Suprapubic skin (tissue), 4 donors: ENCODE measurements around the gene SLC12A6. TPM values are rescaled to one million over a fixed set of nuclear protein-coding genes. Genes with fewer than 3 reads are reported as not detected.
"Not testable (repeated sequence)": the region's sequence is repeated elsewhere in the genome, so short reads cannot be mapped to it uniquely, and the experiment has no call there.

ENCODE experiments used
- DNase-seq, 2 donors: peaks; one replicate each; pipeline ENCODE4 v3.0.0-alpha.2; 2019; ENCODE audit warnings: low spot score in 2 of 2
- H3K27ac ChIP-seq: fragments of 200-600 bp; sonication (generic); one replicate; pipeline ENCODE4 v1.5.1; 2019
- H3K27me3 ChIP-seq: fragments of 200-600 bp; sonication (generic); one replicate; pipeline ENCODE4 v1.5.1; 2019
- H3K36me3 ChIP-seq: fragments of 200-600 bp; sonication (generic); one replicate; pipeline ENCODE4 v1.5.1; 2019
- H3K4me1 ChIP-seq: fragments of 200-600 bp; sonication (generic); one replicate; pipeline ENCODE4 v1.5.1; 2019
- H3K4me3 ChIP-seq: fragments of 200-600 bp; sonication (generic); one replicate; pipeline ENCODE4 v1.5.1; 2019; ENCODE audit warnings: mild to moderate bottlenecking
- H3K9me3 ChIP-seq: fragments of 200-600 bp; sonication (generic); one replicate; pipeline ENCODE4 v1.5.1; 2019
- EP300 ChIP-seq: sonication (generic); formaldehyde crosslinking; IDR thresholded peaks from one replicate; pipeline ENCODE4 v1.6.1; 2017; ENCODE audit warnings: antibody characterized with exemption
- POLR2A ChIP-seq, 2 donors: fragments of 450-650 bp; IDR thresholded peaks; one replicate each; pipeline ENCODE4 v1.6.1; 2017; ENCODE audit warnings: antibody characterized with exemption in 2 of 2, mild to moderate bottlenecking in 2 of 2, moderate library complexity in 2 of 2
- POLR2AphosphoS5 ChIP-seq, 3 donors: sonication (generic); formaldehyde crosslinking; IDR thresholded peaks; one replicate each; pipeline ENCODE4 v1.6.1; 2017; ENCODE audit warnings: antibody characterized with exemption in 3 of 3
- WGBS: methylation state at CpG from one replicate; pipeline ENCODE4 v1.1.5; 2018; 5-methylcytosine and 5-hydroxymethylcytosine counted together
- total RNA-seq, 4 donors: library from RNA; depleted of rRNA; stranded (reverse); fragments of >200 nt; gene quantifications; one replicate each; pipeline ENCODE4 v1.1.0, GENCODE V29; 2016
- TF ChIP-seq, protein P1 (sequence below), 2 donors: fragments of 200-600 bp in 1 of 2; fragments of 450-650 bp in 1 of 2; sonication (generic) in 1 of 2; IDR thresholded peaks; one replicate each; pipeline ENCODE4 v1.5.1; 2016 to 2019; ENCODE audit warnings: antibody characterized with exemption in 2 of 2, mild to moderate bottlenecking in 1 of 2, moderate library complexity in 1 of 2

Gene SLC12A6
- total RNA-seq, 4 donors from 2014 or later = 18.3 to 78.9 (median 35.9) TPM

DNA sequence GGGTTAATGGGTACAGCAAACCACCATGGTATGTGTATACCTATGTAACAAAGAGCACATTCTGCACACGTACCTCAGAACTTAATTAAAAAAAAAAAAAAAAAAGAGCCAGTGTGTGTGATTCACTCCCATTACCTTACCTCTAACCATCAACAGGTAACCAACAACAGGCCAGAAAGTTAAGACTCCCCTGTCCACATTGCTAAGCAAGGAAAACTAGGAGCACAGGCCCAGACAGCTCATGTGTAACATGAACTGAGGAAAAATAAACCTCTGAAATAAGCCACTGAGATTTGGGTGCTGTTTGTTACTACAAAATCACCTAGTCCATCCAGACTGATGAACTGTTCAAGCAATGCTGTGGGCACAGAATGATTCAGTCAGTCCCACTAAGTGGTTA is 133.6 kb downstream of the SLC12A6 start:
- Histone ChIP-seq H3K36me3 (peaks cover 10% of the 10 kb centered on the region), H3K27ac (no peak overlapping the region), H3K4me3 (no peak overlapping the region), H3K27me3 (no peaks in the 10 kb centered on the region), H3K9me3 (no peaks in the 10 kb centered on the region), H3K4me1 (peaks cover 12% of the 10 kb centered on the region)
- TF ChIP-seq EP300 = no peak
- no peak for TF ChIP-seq POLR2AphosphoS5 (IDR thresholded peaks at IDR 0.05)
- TF ChIP-seq, protein P1, sequence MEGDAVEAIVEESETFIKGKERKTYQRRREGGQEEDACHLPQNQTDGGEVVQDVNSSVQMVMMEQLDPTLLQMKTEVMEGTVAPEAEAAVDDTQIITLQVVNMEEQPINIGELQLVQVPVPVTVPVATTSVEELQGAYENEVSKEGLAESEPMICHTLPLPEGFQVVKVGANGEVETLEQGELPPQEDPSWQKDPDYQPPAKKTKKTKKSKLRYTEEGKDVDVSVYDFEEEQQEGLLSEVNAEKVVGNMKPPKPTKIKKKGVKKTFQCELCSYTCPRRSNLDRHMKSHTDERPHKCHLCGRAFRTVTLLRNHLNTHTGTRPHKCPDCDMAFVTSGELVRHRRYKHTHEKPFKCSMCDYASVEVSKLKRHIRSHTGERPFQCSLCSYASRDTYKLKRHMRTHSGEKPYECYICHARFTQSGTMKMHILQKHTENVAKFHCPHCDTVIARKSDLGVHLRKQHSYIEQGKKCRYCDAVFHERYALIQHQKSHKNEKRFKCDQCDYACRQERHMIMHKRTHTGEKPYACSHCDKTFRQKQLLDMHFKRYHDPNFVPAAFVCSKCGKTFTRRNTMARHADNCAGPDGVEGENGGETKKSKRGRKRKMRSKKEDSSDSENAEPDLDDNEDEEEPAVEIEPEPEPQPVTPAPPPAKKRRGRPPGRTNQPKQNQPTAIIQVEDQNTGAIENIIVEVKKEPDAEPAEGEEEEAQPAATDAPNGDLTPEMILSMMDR (IDR thresholded peaks at IDR 0.05) = no peak
- no peak for TF ChIP-seq POLR2A (IDR thresholded peaks at IDR 0.05)
- DNase-seq = no peak
- 93% methylated on average over 1 of the region's 1 CpG for whole genome bisulfite sequencing

DNA sequence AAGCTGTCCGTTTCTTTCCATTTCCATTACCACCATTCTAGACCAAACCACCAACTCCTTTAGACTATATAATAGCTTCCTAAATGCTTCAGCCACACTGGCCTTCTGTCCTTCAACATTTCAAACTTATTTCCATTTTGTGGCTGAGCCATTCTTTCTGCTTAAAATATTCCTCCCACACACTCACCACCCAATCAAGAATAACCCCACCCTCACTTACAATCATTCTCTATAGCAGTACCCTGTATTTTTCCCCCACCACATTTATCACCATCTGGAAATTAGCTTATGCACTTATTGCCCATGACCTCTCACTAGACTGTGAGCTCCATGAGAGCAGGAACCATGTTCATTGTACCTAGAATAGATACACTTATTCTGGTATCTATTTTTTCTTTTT is 134.3 kb downstream of the SLC12A6 start:
- peaks cover 5% of the 10 kb centered on the region for H3K4me1 ChIP-seq
- no peak overlapping the region for H3K27ac ChIP-seq
- no peak for DNase-seq
- peaks cover 10% of the 10 kb centered on the region for H3K36me3 ChIP-seq
- 90% methylated on average over 1 of the region's 1 CpG for WGBS
- TF ChIP-seq POLR2A (IDR thresholded peaks at IDR 0.05) (no peak), POLR2AphosphoS5 (IDR thresholded peaks at IDR 0.05) (no peak), EP300 (no peak)
- TF ChIP-seq, protein P1 (IDR thresholded peaks at IDR 0.05) = no peak
- H3K27me3 ChIP-seq = no peaks in the 10 kb centered on the region
- H3K9me3 ChIP-seq = no peaks in the 10 kb centered on the region
- H3K4me3 ChIP-seq = no peak overlapping the region

DNA sequence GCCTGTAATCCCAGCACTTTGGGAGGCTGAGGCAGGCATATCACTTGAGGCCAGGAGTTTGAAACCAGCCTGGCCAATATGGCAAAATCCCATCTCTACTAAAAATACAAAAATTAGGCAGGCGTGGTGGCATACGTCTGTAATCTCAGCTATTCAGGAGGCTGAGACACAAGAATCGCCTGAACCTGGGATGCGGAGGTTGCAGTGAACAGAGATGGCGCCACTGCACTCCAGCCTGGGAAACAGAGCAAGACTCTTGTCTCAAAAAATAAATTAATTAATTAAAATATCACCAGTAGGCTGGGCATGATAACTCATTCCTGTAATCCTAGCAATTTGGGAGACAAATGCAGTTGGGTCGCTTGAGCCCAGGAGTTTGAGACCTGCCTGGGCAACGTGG is 144.3 kb downstream of the SLC12A6 start:
- H3K9me3 ChIP-seq, H3K4me3 ChIP-seq, DNase-seq, H3K4me1 ChIP-seq, H3K36me3 ChIP-seq, H3K27ac ChIP-seq, H3K27me3 ChIP-seq: not testable (repeated sequence)
- WGBS = 88% methylated on average over 7 of the region's 7 CpGs

DNA sequence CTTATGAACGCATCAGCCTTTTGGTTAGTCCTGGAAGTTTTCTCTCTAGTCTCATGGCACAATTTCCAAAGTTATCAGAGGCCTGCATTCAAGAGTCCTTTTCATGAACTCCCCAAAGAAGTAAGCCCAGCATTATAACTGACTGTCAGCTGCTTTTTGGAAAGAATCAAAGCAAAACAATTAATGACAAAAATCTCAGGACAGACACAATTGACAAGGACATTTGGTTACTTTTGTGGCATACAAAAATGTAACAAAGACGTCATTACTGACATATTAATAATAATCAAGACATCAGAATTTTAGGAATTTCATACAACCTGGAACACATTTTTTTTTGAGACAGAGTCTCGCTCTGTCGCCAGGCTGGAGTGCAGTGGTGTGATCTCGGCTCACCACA is 148.9 kb downstream of the SLC12A6 start:
- TF ChIP-seq, protein P1 (IDR thresholded peaks at IDR 0.05) = no peak
- TF ChIP-seq EP300 (no peak), POLR2AphosphoS5 (IDR thresholded peaks at IDR 0.05) (no peak), POLR2A (IDR thresholded peaks at IDR 0.05) (no peak)

DNA sequence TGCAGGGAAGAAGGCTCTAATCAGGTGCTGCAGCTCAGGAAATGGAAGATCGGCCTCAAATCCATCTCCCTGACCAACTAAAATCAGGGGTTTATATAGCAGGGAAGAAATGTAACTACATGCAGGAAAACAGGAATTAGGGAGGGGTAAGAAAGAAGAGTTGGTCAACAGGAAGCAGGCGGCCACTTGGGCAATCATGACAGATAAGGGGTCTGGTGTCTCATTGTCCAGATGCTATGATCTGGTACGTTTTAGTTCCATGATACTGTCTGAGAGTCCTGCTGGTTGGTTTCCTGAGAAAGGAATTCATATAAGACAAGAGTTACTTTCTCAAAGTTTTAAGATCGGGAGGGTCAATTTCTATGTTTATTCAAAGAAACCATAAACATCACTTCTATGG is 151.9 kb downstream of the SLC12A6 start:
- H3K27me3 ChIP-seq = no peaks in the 10 kb centered on the region
- no peak overlapping the region for H3K27ac ChIP-seq
- TF ChIP-seq POLR2A (IDR thresholded peaks at IDR 0.05) = no peak
- no peak for TF ChIP-seq EP300
- TF ChIP-seq POLR2AphosphoS5 (IDR thresholded peaks at IDR 0.05) = no peak
- TF ChIP-seq, protein P1 (IDR thresholded peaks at IDR 0.05) = no peak
- H3K9me3 ChIP-seq = no peaks in the 10 kb centered on the region
- H3K4me1 ChIP-seq = peaks cover 13% of the 10 kb centered on the region
- no peak overlapping the region for H3K4me3 ChIP-seq
- no peaks in the 10 kb centered on the region for H3K36me3 ChIP-seq
- 71% methylated on average over 4 of the region's 4 CpGs for WGBS
- DNase-seq = no peak

More for the DNA sequence above, 148.9 kb downstream of the SLC12A6 start:
- Histone ChIP-seq H3K27me3 (no peaks in the 10 kb centered on the region), H3K4me3 (no peak overlapping the region), H3K4me1 (peaks cover 3% of the 10 kb centered on the region), H3K9me3 (no peaks in the 10 kb centered on the region), H3K36me3 (no peaks in the 10 kb centered on the region), H3K27ac (no peak overlapping the region)
- no peak for DNase-seq
- WGBS = 82% methylated on average over 5 of the region's 5 CpGs

DNA sequence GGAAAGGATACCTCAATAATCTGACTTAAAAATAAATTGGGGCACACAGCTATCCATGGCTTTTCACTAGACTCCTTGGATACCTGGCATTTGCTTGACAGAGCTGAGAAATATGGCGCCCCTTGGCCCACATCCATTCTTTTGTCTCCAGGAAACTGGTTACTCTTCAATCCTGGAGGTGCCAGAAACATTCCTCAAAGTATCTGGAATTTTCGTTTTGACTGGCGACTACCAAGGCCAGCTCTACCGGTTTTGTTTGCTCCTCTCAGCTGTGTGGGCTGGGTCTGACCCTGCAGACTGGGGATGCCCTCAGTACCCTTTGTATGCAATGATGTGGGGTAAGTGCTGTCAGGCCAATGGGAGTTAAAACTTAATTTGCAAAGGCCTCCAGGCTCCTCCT is 154.6 kb downstream of the SLC12A6 start:
- no peaks in the 10 kb centered on the region for H3K27me3 ChIP-seq
- no peaks in the 10 kb centered on the region for H3K36me3 ChIP-seq
- WGBS = 45% methylated on average over 4 of the region's 4 CpGs
- H3K27ac ChIP-seq = no peak overlapping the region
- peaks cover 13% of the 10 kb centered on the region for H3K4me1 ChIP-seq
- DNase-seq = no peak
- no peak overlapping the region for H3K4me3 ChIP-seq
- TF ChIP-seq POLR2AphosphoS5 (IDR thresholded peaks at IDR 0.05) (no peak), EP300 (no peak), POLR2A (IDR thresholded peaks at IDR 0.05) (no peak)
- TF ChIP-seq, protein P1 (IDR thresholded peaks at IDR 0.05) = no peak
- no peaks in the 10 kb centered on the region for H3K9me3 ChIP-seq
